Thoracic aorta (tissue), 2 donors: Measurements from ENCODE around the gene MAP6. TPM values are rescaled to one million over a fixed set of nuclear protein-coding genes. Genes with fewer than 3 reads are reported as not detected.

Experiments
- ATAC-seq: fragments of 150-250 bp; one replicate; pipeline ENCODE4 v1.8.0; 2017; ENCODE audit warnings: low read depth; ENCODE audit not compliant: insufficient number of reproducible peaks, low FRiP score
- DNase-seq: peaks from one replicate; pipeline ENCODE4 v3.0.0-alpha.2; 2020; ENCODE audit warnings: low spot score
- H3K27ac ChIP-seq, 2 donors: fragments of 200-600 bp; sonication (generic); 1 replicate in 1 of 2; 2 replicates in 1 of 2; pipeline ENCODE4 v1.5.1; 2016; ENCODE audit warnings: mild to moderate bottlenecking in 2 of 2, moderate library complexity in 2 of 2
- H3K27me3 ChIP-seq: fragments of 200-600 bp; sonication (generic); replicated peaks from 2 replicates; pipeline ENCODE4 v1.6.0; 2016; ENCODE audit warnings: mild to moderate bottlenecking; ENCODE audit not compliant: insufficient read depth
- H3K36me3 ChIP-seq: fragments of 200-600 bp; sonication (generic); one replicate; pipeline ENCODE4 v1.5.1; 2016
- H3K4me1 ChIP-seq, 2 donors: fragments of 200-600 bp; sonication (generic); 1 replicate in 1 of 2; 2 replicates in 1 of 2; pipeline versions ENCODE4 v1.5.1 to v1.6.0; 2016; ENCODE audit warnings: low read depth in 2 of 2, mild to moderate bottlenecking in 1 of 2; ENCODE audit not compliant: control insufficient read depth in 1 of 2
- H3K4me3 ChIP-seq: fragments of 200-600 bp; sonication (generic); 2 replicates; pipeline ENCODE4 v1.5.1; 2016; ENCODE audit warnings: mild to moderate bottlenecking
- H3K9me3 ChIP-seq: fragments of 200-600 bp; sonication (generic); 2 replicates; pipeline ENCODE4 v1.5.1; 2016
- CTCF ChIP-seq: fragments of 200-600 bp; sonication (generic); IDR thresholded peaks from one replicate; pipeline ENCODE4 v1.5.1; 2019; ENCODE audit warnings: antibody characterized with exemption
- total RNA-seq, 2 donors: library from RNA; depleted of rRNA; stranded (reverse); fragments of >200 nt; gene quantifications; one replicate each; pipeline versions ENCODE4 v1.1.0 to v1.2.3, GENCODE V29; 2016

Gene MAP6
- total RNA-seq, 2 donors from 2014 or later = 15.6 to 16.4 TPM

DNA sequence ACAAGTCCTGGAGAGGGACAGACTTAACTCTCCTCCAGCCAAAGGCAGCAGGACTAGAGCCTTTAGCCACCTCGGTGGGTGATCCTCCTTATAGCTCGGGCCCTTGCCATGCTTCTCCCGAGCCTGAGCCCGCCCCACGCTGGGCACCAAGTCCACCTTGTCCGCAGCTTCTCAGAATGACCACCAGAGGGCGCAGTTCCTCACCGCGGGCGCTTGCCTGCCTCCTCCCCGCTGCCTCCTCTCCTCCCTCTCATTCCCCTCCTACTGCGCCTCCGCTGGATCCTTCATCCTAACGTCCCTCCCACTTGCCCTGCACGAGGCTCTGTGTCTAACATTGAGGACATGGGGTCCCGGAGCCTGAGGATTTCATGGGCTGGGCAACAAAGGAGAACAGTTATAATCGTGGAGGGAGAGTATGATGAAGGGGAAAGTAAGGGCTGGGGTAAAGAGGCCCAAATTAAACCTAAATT, 37.5 kb upstream of the MAP6 start:
- Histone ChIP-seq H3K4me3 (no peak overlapping the region), H3K36me3 (no peaks in the 10 kb centered on the region), H3K27ac (no peak overlapping the region), H3K9me3 (no peaks in the 10 kb centered on the region), H3K4me1 (no peaks in the 10 kb centered on the region), H3K27me3 (no peaks in the 10 kb centered on the region)
- peak; percentile 96 for TF ChIP-seq CTCF
- DNase-seq (no peak), ATAC-seq (peak; percentile 35)

DNA sequence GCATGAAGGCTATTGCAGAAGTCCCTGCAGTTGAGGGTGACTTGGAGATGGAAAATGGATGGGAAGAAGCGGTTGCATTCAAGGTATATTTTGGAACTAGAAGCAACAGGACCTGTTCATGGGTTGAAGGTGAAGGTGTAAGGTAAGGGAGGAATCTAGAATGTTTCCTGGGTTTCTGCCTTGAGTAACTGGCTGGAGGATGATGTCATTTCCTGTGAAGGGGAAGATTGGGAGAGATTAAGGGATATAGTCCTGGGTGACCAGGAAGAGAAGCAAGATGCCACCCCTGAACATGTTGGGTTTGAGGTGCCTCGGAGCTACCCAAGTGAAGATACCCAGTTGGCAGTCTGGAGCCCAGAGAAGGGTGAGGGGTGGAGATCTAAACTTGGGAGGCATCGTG, 36.7 kb upstream of the MAP6 start:
- H3K9me3 ChIP-seq = no peaks in the 10 kb centered on the region
- no peaks in the 10 kb centered on the region for H3K4me1 ChIP-seq
- H3K4me3 ChIP-seq = no peak overlapping the region
- no peak overlapping the region for H3K27ac ChIP-seq
- ATAC-seq (no peak), DNase-seq (no peak)
- no peak for TF ChIP-seq CTCF
- no peaks in the 10 kb centered on the region for H3K27me3 ChIP-seq
- no peaks in the 10 kb centered on the region for H3K36me3 ChIP-seq

GRCh38 chr11:75703695-75704237, 34.9 kb upstream of the MAP6 start:
- Histone ChIP-seq H3K4me3 (no peak overlapping the region), H3K4me1 (no peaks in the 10 kb centered on the region), H3K27ac (no peak overlapping the region), H3K27me3 (no peaks in the 10 kb centered on the region), H3K9me3 (no peaks in the 10 kb centered on the region), H3K36me3 (no peaks in the 10 kb centered on the region)
- ATAC-seq = no peak
- no peak for DNase-seq
- no peak for TF ChIP-seq CTCF

- ATAC-seq (no peak), DNase-seq (no peak)
- Histone ChIP-seq H3K27me3 (no peaks in the 10 kb centered on the region), H3K27ac (no peak overlapping the region), H3K9me3 (no peaks in the 10 kb centered on the region), H3K36me3 (no peaks in the 10 kb centered on the region), H3K4me3 (no peak overlapping the region), H3K4me1 (no peaks in the 10 kb centered on the region)
- TF ChIP-seq CTCF = no peak
Observed at GRCh38 chr11:75700940-75701339, 32.1 kb upstream of the MAP6 start.

GRCh38 chr11:75697906-75698581, 29.2 kb upstream of the MAP6 start:
- no peak for ATAC-seq
- no peaks in the 10 kb centered on the region for H3K4me1 ChIP-seq
- TF ChIP-seq CTCF = no peak
- no peak for DNase-seq
- no peaks in the 10 kb centered on the region for H3K9me3 ChIP-seq
- H3K27me3 ChIP-seq = no peaks in the 10 kb centered on the region
- H3K36me3 ChIP-seq = no peaks in the 10 kb centered on the region
- no peak overlapping the region for H3K27ac ChIP-seq
- no peak overlapping the region for H3K4me3 ChIP-seq
